ENCODE data around the gene HOXB8.

The HOXB8 gene

DNA sequence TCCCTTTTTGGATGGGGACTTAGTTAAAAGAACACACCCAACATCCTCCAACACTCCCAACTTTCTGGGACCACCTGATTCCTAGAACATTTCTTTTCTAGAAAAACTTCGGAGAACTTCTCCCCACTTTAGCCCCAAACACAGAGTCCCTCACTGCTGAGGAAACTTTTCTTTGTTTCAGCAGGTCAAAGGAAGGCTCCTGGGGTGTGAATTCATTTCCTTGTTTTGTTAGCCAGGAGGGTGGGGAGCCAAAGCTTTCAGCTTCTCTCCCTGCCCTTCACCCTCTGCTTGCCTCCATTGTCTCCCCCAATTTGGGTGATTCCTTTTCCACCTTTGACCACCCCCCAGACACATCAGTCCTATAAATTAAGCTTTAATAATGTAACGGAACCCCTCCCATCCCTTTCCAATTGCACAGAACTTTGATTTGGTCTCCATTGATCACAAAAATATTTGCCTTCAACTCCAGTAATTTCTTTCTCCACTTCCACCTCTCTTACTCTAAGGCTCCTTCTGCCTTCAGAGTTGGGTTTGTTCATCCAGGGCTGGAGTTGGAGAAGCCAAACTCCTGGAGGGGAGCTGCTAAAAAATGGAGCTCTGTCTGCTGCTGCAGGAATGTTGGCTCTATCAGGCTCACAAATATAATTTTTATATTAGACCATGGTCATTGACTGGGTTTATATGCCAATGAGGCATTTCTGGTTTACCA lies 47.3 kb downstream of the HOXB8 start:
- DNase-seq (ENCODE audit: low read depth in 3 of 3) = no peak

DNA sequence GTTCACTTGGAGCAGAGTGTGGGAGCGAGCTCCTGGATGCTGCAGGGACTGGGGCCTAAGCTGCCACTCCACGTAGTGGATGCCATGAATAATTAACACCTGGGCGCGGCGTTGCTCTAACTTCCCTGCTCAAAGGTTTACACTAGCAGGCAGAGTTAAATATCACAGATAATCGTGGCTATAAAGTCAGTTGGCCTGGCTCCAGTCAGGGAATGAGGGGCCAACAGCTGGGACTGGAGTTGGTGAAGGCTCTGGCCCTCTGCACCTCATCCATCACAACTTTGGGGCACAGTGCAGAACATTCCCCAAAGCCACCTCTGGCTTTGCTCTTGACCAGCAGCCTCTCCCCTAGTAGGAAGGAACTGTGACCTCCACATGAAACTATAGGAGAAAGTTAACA lies 47.9 kb downstream of the HOXB8 start:
- DNase-seq (ENCODE audit: low read depth in 3 of 3) = no peak

GRCh38 chr17:48566717-48567116 lies 48.4 kb downstream of the HOXB8 start:
- DNase-seq (ENCODE audit: low read depth in 3 of 3) = no peak

DNA sequence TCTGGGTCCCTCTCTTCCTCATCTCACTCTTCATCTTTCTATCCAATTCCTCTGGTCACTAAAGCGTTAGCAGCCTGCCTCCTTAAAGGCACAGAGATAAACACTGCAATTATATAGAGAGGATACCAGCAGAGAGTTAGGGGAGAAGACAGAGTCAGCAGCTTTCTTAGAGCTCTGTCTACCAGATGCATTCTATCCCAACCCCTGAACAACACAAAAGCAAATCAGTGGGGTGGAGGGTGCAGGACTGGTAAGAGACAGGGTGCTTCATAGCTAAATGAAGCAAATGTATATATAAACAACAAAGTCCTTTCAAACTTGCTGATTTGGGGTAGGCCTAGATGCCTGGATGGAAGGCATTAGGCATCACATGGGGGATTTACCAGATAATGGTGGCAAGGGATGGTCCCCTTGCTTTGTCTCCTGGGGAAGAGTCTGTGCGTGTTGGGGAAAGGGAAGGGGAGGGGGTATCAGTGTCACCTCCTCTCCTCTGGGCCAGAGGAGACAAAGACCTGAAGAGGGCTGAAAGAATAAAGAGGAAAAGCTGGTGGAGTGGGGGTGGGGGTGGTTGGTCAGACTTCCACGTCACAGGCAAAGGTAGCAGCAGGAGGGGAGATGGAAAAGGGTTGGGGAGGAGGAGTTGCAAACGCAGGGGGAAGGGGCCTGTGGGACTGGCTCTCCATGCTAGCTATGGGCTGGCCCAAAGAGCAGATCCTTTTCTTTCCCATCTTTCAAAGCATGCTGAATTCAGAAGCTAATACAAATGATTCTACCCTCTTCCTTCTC lies 49.0 kb downstream of the HOXB8 start:
- DNase-seq (ENCODE audit: low read depth in 3 of 3) = no peak

GRCh38 chr17:48565022-48565554 lies 50.0 kb downstream of the HOXB8 start:
- DNase-seq (ENCODE audit: low read depth in 3 of 3) = no peak

GRCh38 chr17:48564188-48565021 lies 50.7 kb downstream of the HOXB8 start:
- DNase-seq (ENCODE audit: low read depth in 3 of 3) = no peak

- no peak for DNase-seq (ENCODE audit: low read depth in 3 of 3)
These were observed 51.3 kb downstream of the HOXB8 start for GRCh38 chr17:48563867-48564187.

- DNase-seq (ENCODE audit: low read depth in 3 of 3) = no peak
These were observed 51.7 kb downstream of the HOXB8 start for GRCh38 chr17:48563385-48563838.

DNA sequence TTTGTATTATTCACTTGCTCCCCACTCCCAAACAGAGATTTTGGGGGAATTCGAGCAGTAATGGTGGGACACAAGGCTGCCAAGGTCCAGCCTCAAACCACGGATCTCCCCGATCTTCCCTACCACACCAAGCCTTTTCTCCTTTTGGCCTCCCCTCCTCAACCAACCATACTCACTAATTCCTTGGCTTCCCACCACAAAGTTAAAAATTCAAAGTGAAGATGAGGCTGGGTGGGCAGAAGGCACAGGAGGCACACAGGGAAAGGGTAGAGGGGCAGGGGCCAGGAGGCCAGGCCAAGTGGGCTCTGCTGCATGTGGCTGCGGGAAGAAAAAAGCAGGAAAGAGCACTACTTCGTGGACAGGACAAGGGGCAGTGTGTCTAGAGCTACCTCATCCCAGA lies 52.2 kb downstream of the HOXB8 start:
- no peak for DNase-seq (ENCODE audit: low read depth in 3 of 3)
